SKM-1 treated with dmso at 0.1 percent for 144 hours (cell line): ENCODE measurements around the gene APBA2.
"Not testable (repeated sequence)": the region's sequence is repeated elsewhere in the genome, so short reads cannot be mapped to it uniquely, and the experiment has no call there.

ENCODE experiments used
- DNase-seq: peaks from one replicate; lab custom pipeline; 2025; ENCODE audit not compliant: unreplicated experiment; lab: John Stamatoyannopoulos, UW

The APBA2 gene

DNA sequence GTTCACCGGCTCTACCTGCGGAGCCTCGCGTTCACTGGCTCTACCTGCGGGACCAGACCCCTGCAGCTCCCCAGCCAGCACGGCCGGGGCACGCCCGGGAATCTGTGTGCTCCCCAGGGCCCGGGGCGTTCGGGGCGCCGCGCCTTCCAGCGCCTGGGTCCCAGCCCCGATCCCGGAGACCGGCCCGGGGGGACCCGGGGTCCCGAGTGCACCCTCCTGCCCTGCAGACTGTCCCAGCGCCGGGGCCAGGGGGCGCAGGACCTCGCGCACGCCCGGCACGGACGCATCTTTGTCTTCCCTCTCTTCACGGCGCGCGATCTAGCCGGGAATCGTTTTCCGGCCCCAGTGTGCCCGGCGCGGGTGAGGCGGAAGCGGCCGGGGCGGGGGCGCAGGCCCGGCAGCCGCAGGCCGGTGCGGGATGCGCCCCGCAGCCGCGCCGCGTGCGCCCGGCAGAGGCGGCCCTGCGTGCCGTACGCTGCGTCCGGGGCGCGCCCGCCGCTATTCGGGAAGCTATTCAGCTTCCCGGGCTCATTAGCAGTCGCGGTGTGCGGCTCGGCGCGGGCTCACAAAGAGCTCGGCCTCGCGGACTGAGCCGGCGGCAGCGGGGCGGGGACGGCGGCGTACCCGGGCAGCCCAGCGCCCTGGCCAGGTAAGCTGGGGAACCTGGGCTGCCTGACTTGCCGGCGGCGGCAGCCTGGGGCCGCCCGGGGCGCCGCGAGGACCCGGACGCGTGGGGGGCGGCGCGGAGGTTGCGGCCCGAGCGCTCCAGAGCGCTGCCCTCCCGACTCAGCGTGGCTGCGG is at the start of gene APBA2:
Gene APBA2, plus strand, starts transcription at position 345 of the 801 bp plus-strand sequence. CDS start 167,911 bp downstream, outside the sequence.
- no peak for DNase-seq

DNA sequence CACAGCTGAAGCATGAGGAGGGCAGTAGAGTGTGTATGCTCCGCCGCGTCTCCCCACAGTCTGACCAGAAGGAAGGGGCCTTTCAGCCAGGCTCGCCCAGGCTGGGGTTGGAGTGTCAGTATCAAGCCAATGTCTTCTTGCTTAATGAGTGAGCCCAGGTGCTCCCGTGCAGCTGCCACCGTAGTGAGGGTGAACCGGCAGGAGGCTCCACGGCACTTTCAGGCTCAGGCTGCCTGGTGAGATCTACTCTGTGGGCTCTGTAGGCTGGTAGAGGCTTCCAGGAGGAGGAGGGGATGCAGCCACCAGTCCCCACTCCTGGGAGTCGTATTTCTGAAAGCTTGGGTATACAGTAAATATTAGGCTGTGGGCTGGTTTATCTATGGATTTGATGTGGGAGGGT is 45.5 kb upstream of the APBA2 start:
- DNase-seq: not testable (repeated sequence)

DNA sequence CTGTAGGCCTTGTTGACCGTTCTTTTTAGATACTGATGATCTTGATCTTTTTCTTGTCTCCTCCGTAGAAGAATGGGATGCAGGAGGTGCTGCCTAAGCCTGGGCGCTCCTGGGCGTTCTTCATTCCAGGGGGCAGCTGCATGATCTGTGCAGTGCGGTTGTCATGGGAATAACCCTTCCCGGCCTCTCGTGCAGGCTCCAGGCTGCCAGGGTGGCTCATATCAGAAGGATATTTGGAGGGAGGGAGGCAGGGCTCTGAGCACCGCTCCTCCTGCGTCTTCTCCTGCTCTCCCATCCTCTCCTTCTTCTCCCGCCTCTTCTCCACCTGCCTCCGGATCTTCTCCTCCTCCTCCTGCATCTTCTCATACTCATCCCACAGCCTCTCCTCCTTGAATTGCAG is 43.6 kb upstream of the APBA2 start:
- DNase-seq: not testable (repeated sequence)

DNA sequence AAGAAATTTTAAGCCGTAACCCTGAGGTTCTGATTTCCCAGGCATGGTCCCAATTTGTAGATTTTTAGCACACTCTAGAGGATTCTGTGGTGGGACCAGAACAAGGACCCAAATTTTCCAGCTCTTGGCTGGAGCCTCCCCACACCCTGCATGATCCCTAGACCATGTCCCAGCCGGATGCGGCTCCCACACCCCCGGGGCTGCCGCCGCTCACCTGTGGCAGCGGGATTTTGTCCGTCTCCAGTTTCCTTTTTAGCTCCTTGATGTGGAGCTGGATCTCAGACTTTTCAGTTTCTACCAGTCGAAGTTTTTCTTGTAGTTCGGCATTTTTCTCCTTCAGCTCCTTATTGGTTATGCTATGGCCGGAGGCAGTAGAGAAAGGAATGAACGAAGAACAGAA is 42.3 kb upstream of the APBA2 start:
- DNase-seq: not testable (repeated sequence)

DNA sequence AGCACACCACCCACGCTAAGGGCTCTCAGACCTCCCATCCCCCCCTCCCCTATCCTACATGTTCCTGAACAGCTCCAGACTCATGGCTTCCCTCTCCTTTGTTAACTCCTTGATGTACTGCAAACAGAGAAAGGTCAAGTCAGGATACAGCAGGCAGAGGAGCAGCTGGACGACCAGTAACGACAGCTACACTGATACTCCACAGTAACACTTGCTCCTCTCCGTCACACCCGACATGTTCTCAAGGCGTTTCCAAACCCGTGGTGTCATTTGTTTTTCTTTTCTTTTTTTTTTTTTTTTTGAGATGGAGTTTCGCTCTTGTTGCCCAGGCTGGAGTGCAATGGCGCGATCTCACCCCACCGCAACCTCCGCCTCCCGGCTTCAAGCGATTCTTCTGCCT is 41.6 kb upstream of the APBA2 start:
- not testable (repeated sequence) for DNase-seq

DNA sequence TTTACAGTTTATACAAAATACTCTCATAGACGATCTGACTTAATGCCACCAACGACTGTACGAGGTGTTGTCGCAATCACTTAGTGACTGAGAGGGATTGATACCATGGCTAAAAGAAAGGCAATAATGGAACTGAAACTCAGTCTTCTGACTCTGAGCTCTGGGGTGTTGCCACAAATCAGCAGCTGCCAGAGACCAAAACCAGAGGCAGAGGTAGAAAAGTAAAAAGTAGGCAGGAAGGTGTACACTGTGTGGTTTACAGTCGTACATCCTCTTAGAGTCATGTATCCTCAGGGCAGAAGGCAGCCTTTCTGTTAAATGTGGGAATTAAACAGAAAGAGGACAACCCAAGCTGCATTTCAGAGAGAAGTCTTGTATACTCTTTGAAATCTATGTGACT is 38.5 kb upstream of the APBA2 start:
- DNase-seq: not testable (repeated sequence)

DNA sequence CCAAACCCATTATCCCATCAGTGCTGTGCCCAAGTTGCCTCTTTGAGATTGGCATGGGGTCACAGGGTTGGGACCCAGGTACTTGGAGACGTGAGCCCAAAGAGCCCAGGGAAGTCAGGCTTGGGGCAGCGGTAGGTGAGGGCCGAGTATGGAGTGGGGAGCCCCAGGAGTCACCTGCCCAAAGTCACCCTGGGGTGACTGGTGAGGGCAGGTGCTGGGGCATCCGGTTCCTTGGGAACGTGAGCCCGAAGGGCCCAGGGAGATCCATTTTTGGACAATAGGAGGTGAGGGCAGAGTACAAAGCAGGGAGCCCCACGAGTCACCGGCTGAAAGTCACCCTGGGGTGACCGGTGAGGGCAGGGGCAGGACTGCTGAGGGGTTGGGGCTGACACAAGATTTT is 37.8 kb upstream of the APBA2 start:
- not testable (repeated sequence) for DNase-seq

DNA sequence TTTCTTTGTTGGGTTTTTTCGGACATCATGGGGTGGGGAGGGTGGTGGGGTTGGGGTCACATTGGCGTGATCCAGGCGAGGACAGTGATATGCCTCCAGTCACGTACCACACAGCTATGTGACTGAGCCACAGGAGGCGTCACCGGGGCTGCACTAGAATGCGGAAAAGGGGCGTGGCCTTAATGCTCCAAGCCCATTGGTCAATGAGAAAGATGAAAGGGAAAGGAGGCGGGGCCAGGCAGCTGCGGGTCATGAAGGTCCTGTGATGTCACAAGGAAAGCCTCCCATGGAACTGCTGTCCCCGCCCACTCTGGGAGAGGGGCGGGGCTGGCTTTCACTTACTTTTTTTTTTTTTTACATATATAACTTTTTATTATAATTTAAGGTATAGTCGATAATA is 37.3 kb upstream of the APBA2 start, which contains the start of gene GOLGA6L7:
Gene GOLGA6L7, minus strand, starts transcription at position 124 of the 400 bp plus-strand sequence. Its CDS starts 95 bp downstream, at position 29.
- DNase-seq: not testable (repeated sequence)

DNA sequence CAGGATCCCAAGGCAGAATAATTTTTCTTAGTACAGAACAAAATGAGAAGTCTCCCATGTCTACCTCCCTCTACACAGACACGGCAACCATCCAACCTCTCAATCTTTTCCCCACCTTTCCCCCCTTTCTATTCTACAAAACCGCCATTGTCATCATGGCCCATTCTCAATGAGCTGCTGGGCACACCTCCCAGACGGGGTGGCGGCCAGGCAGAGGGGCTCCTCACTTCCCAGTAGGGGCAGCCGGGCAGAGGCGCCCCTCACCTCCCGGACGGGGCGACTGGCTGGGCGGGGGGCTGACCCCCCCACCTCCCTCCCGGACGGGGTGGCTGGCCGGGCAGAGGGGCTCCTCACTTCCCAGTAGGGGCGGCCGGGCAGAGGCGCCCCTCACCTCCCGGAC is 36.5 kb upstream of the APBA2 start:
- not testable (repeated sequence) for DNase-seq

DNA sequence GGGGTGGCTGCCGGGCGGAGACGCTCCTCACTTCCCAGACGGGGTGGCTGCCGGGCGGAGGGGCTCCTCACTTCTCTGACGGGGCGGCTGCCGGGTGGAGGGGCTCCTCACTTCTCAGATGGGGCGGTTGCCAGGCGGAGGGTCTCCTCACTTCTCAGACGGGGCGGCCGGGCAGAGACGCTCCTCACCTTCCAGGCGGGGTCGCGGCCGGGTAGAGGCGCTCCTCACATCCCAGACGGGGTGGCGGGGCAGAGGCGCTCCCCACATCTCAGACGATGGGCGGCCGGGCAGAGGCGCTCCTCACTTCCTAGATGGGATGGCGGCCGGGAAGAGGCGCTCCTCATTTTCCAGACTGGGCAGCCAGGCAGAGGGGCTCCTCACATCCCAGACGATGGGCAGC is 36.0 kb upstream of the APBA2 start:
- DNase-seq: not testable (repeated sequence)

DNA sequence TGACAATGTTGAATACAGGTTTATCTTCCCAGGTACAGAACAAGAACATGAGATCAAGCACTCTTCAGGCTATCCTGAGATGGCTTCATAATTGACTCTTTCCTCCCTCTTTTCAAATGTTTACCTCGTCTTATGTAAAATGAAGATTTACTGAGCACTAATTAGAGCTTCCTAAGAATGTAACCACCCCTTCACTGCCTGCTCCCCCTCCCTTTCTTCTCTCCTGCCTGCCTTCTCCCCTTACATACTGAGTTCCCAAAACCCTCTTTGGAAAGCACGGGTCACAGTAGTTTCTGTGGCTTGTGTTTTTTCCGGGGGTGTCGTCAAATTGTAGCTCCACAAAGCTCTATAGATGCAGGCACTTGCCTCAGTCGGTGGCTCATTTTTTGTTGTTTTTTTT is 32.1 kb upstream of the APBA2 start:
- not testable (repeated sequence) for DNase-seq

DNA sequence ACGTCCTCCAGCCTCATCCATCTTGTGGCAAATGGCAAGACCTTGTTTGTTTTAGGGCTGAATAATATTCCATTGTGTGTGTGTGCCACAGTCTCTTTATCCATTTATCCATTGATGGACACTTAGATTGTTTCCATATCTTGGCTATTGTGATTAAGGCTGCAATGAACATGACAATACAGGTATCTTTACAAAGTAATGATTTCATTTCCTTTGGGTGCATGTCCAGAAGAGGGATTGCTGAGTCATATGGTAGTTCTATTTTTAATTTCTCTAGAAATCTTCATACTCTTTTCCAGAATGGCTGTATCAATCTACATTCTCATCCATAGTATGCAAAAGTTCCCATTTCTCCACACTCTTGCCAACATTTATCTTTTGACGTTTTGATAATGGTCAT is 31.2 kb upstream of the APBA2 start:
- not testable (repeated sequence) for DNase-seq

DNA sequence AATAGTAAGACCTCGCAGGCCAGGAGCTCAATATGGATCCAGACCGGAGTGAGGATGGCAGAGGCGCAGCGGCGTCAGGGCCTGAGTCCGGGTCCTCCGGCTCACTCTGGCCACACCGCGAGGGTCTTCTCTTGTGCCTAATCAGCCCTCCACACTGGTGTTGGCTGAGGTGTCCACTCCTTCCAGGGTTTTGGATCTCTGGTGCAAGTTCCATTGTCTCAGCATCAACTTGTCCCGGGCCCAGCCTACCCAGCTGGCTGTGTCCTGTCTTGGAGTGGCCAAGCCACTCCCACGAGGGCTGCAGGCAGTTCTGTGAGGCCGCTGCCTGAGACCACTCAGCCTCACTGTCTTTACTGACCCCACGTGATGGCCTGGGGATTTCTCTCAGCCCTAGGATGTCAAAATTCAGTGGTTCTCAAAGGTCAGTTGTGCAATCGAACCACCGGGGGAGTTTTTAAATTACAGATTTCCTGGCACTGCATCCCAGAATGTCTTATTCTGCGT is 24.7 kb upstream of the APBA2 start:
- peak; percentile 65 for DNase-seq

DNA sequence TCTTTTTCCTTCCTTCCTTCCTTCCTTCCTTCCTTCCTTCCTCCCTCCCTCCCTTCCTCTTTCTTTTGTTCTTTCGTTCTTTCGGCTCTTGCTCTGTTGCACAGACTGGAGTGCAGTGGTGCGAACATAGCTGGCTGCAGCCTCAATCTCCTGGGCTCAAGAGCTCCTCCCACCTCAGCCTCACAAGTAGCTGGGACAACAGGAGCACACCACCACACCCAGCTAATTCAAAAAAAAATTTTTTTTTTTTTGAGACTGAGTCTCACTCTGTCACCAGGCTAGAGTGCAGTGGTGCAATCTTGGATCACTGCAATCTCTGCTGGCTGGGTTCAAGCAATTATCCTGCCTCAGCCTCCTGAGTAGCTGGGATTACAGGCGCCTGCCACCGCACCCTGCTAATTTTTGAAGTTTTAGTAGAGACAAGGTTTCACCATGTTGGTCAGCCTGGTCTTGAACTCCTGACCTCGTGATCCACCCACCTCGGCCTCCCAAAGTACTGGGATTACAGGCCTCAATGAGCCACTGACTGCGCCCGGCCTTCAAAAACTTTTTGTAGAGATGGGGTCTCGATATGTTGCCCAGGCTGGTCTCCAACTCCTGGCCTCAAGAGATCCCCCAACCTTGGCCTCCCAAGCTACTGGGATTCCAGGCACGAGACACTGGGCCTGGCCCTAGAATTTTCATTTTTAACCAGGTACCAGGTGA is 24.0 kb upstream of the APBA2 start:
- DNase-seq: peak; percentile 65

DNA sequence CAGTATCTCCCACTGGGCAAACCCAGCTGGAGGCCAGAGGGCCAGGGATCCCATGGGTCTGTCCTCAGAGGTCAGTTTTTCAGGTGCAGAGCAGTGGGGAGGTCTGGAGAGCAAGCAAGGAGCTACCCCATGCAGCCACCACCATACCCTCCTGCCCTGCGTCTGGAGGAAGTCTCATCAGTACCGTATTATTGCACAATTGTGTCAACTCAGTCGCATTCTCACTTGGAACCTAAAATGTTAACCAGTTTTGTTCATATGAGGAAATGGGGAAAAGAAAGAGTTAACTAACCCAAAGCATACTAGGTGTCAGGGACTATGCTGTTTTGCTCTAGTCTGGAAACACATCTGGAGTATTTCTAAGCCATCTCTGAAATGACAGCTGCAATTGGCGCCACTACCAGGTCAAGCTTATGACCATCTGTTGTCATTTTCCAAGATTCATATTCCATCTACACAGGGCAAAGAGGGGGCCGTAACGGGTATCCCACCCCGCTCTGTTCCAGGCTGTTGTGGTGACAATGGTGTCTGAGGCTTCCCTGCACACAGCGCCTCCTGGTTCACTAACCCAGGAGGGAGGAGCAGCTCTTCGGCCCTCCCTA is 16.9 kb upstream of the APBA2 start:
- no peak for DNase-seq

DNA sequence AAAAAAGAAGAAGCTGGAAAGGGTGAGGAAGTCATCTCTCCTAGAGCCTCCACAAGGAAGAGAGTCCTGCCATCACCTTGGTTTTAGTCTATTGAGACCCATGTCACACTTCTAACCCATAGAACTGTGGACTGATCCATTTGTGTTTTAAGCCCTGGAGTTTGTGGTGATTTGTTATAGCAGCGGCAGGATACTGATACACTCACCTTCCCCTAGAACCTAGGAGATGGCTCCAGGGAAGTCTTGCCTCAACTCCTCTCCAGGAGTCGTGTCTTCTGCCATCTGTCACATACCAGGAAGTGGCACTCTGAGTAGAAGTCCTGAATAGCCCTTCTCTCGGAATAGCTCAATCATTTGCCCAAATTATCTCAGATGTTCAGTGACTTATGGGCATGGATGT is 14.6 kb upstream of the APBA2 start:
- DNase-seq: no peak

DNA sequence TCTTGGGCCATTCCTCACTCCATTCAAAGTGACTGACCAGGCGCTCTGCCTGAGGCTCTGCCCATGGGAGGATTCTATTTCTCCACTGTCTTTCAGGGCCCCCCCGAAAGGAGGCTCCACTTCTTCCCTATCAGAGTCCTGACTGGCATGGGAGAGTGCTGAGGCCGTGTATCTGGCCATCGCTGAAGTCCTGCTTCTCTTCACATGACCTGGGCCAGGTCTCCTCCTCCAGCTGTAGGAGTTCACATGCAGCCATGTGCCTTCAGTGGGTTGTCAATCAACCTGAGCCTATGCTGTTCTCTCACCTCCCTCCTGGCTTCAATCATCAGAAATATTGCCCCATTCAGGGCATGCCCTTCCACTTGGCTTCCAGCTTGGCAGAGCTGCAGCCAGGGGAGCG is 12.8 kb upstream of the APBA2 start:
- DNase-seq: no peak

DNA sequence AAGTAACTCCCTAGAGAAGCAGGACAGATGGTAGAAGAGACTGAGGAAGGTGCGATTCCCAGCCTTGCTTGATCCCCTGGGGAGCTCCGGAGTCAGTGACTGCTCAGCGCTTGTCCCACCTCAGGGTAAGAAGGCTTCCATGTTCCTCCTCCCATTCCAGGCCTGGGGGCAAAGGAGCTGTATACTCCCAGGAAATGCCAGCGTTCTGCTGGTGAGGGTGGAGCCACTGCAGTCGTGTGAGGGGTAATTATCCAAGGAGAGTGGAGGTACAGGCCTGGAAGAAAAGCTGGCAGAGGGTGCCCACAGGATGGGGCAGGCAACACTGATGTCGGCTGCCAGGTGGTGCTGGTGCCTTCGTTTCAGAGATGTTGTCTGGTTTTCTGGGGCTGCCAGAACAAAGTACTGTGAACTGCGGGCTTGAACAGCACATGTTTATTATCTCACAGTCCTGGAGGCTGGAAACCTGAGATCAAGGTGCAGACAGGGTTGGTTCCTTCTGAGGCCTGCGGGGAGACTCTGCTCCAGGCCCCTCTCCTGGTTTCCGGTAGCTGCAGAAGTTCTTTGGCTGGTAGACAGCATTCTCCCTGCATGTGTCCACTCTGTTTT is 12.1 kb upstream of the APBA2 start:
- no peak for DNase-seq

DNA sequence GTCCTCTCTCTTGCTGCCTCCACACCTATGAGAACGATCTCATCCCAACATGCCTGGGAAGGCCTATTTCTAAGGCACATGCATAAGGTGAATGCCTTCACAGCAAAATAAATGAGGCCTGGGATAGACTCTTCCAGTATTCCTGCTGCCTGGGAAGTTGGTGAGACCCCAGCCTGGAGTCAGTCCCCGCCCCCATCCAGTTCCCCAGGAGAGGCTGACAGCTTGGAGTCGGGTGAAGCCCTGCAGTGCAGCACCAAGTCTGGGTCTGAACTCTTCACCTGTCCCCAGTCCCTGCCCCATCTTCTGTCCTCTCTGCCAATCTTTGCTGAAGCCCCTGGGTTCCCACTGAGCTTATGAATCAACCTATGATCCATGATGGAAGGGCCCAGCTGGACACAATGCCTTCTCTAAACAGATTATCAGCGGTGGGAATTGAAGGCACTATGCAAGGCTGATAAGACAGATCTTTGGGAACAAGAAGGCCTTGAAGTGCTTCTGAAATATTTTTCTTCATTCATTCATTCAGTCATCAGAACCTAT is 10.2 kb upstream of the APBA2 start:
- no peak for DNase-seq

DNA sequence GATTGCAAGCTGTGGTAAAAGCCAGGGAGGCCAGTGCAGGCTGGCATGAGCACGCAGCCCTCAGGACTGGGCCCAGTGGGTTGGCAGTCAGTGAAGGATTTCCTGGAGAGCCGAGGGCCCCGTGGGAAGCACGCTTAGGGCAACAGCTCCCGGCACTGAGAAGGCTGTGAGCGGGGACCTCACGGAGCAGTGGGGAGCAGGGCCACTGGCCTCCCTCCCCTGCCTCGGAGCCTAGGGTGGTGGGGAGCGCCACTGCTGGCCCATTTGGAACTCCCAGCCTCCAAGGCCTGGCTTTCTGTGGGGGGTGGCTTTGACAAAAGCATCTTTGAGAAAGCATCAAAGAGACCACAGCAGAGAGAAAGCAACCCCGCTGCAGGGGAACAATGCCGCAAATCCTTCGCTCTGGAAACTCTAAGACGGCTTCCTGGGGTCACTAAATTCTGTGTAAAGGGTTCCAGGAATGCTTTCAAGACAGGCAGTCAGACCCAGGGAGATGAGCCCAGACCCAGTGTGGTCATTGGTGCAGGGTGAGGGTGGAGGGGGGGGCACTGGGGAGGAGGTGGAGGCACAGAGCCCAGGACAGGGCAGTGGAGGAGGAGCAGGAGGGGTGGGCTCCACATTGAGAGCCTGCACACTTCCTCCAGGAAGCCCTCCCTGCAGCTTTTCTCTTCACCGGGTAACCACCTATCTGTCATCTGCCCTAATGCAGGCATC is 9.5 kb upstream of the APBA2 start:
- DNase-seq: no peak
